ENCODE measurements around the gene CHD2.
"Not testable (repeated sequence)": the region's sequence is repeated elsewhere in the genome, so short reads cannot be mapped to it uniquely, and the experiment has no call there.

Gene CHD2

DNA sequence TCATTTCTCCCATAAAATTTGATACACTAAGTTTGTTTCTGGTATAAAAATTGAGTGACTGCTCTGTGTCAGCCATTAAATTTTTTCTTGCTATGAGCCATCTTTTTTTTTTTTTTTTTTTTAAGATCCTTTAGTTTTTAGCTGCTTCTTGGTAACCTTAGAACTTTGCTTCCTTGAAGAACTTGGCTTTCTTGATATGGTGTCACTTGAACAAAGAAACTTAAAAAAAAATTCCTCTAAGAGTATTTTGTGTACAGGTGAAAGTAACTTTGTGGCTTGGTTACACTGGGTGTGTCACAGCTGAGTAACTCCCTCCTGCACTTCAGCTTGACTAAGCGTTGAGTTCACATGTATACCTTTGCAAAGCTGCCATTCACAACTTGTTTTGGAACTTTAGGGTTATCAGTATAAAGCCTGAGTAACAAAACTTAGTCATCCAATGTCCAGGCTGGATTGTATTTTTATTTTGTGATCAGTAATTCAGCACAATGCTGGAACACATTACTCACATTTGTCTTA, 6.5 kb downstream of the CHD2 start:
- DNase-seq (ENCODE audit: low read depth): no peak

DNA sequence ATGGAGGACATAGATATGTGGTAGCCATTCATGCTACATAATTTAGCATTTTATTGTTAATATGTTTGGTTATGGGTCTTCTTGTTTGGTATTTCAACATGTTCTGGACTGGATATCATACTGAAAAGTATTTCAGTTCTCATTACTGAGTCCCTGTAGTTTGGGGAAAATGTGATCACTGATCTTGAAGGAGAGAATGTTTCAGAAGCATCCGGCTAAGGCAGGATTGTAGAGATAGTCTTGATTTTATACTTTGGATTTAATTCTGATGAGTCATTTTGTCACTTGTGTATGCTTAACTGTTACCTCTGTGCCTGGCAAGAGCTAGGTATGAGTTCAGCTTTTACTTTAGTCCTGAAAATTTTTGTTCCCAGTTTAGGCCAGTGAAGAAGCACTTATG, 7.1 kb downstream of the CHD2 start:
- DNase-seq (ENCODE audit: low read depth): no peak

- no peak for DNase-seq (ENCODE audit: low read depth)
These were observed 8.0 kb downstream of the CHD2 start for GRCh38 chr15:92907896-92908712.

DNA sequence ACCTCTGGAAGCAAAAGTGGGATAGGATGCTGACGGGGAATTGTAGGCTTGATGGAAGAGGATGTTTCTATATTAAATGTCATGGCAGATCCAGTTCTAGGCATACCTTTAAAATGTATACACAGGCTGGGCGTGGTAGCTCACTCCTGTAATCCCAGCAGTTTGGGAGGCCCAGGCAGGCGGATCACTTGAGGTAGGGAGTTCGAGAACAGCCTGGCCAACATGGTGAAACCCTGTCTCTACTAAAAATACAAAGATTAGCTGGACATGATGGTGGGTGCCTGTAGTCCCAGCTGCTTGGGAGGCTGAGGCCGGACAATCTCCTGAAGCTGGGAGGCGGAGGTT, 8.6 kb downstream of the CHD2 start:
- no peak for DNase-seq (ENCODE audit: low read depth)

GRCh38 chr15:92909136-92909781, 9.1 kb downstream of the CHD2 start:
- no peak for DNase-seq (ENCODE audit: low read depth)

GRCh38 chr15:92910451-92910850, 10.3 kb downstream of the CHD2 start:
- no peak for DNase-seq (ENCODE audit: low read depth)

DNA sequence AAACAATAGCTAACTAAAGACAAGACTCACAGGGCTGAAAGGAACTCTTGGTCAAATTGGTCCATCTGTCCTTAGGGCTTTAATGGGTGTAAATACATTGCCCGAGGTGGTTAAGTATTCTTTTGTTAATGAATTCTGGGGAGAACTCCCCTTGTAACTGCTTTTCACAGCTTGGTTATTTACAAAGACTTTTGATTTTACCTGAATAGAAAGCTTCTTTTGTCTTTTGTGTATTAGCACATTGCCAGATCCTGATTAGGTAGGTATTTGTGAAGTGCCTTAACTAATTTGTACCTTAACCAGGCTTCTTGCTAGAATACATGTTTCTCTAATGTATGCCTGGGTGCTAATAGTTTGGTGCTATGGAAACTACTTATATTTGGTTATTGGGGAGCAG, 14.0 kb downstream of the CHD2 start:
- DNase-seq (ENCODE audit: low read depth): no peak

DNA sequence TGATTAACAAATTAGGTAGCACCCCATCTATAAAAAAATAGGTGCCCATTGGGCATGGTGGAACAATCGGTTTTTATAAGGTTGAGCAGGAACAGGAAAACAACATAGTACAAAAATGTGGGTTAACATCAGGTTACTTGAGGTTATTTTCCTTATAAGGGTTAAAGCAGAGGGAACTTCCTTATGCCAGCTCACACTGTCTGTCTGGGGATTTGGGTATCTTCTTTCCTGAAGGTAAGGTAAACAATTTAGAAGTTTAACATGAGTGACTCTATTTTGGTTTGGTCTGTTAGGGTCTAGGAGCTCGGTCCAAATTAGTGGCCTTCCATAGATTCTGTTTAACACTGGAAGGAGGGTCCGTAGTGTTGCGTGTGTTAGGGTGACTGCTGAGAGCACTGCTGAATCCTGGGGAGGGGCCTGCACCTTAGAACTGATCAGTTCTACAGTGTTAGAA, 14.7 kb downstream of the CHD2 start:
- DNase-seq (ENCODE audit: low read depth): no peak

GRCh38 chr15:92915766-92916435, 15.8 kb downstream of the CHD2 start:
- DNase-seq (ENCODE audit: low read depth): no peak

DNA sequence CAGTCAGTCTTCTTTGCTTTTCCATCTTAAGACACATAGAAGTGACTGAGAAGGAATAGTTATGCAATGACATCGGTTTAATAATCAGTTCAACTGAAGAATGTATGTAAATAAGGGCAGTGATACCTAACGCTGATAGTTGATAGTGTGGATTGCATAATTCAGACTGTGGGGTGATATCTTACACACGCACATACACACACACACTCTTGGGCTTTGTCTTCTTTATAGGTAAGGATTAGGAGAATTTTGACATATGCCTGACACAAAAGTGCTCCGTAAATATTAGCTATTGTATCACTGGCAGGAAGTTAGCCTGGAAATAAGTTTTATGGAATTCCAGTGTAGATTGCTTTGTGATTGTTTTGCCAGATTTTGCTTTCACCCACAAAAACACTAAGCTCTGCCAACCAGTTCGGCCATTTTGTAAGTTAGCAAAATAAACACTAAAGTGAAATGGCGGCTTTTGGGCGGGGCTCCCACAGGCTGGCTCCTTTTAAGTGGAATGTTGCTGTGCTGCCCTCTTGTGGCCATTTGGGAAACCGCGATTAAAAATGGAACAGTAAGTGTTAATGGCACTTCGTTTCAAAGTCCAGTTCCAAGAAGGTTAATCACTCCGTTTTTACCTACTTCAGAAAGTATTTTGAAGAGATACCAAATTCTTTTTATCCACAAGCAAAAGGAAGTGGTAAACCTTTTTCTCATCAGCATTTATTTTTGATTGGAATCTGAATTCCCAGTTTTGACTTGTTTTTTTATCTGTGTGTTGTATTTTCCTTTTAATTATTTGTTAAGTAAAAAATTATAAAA, 17.7 kb downstream of the CHD2 start:
- DNase-seq (ENCODE audit: low read depth): peak; percentile 92

- not testable (repeated sequence) for DNase-seq (ENCODE audit: low read depth)
These were observed 18.8 kb downstream of the CHD2 start for GRCh38 chr15:92918881-92919280.

GRCh38 chr15:92920595-92921161, 20.6 kb downstream of the CHD2 start:
- DNase-seq (ENCODE audit: low read depth): no peak

GRCh38 chr15:92921215-92922131, 21.3 kb downstream of the CHD2 start:
- DNase-seq (ENCODE audit: low read depth): no peak

GRCh38 chr15:92922418-92923002, 22.4 kb downstream of the CHD2 start:
- no peak for DNase-seq (ENCODE audit: low read depth)

DNA sequence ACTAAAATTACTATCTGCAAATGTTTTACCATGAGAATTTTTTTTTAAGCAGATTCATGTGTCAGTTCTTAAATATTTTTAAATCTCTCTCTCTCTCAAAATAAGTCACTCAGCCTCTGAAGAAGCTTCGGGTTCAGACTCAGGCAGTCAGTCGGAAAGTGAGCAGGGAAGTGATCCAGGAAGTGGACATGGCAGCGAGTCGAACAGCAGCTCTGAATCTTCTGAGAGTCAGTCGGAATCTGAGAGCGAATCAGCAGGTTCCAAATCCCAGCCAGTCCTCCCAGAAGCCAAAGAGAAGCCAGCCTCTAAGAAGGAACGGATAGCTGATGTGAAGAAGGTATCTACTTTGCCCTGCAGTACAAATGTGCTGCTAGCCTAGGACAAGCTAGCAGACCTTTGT, 24.1 kb downstream of the CHD2 start:
- no peak for DNase-seq (ENCODE audit: low read depth)

GRCh38 chr15:92925454-92925853, 25.3 kb downstream of the CHD2 start:
- no peak for DNase-seq (ENCODE audit: low read depth)

DNA sequence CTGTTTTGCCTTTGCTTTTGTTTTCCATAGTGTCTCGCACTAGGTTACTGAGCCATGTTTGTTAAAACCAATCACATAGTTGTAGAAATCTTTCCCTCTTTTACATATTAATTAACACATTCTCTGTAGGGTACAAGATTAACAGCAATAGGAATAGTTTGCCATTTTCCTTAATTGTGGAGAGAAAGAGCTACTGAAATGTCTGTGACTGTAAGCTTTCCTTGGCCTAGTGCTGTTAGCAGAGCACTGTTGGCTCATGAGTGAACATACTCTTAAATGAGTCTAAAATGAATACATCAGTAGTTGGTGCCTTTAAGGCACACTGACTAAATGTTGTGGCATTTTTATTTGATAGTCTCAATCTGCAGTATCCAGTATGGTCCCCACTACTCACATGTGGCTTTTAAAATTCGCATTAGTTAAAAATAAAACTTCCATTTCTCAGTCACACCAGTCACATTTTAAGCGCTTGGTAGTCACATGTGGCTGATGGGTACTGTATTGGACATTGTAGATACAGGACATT, 28.2 kb downstream of the CHD2 start:
- DNase-seq (ENCODE audit: low read depth): no peak

- DNase-seq (ENCODE audit: low read depth): no peak
These were observed 28.9 kb downstream of the CHD2 start for GRCh38 chr15:92929002-92929401.

- DNase-seq (ENCODE audit: low read depth): no peak
These were observed 30.0 kb downstream of the CHD2 start for GRCh38 chr15:92930054-92930621.

- peak; percentile 47 for DNase-seq (ENCODE audit: low read depth)
These were observed 30.7 kb downstream of the CHD2 start for GRCh38 chr15:92930776-92931175.

All from fibroblast of the conjunctiva (primary cell).